Activated T-cell treated with anti-CD3 and anti-CD28 coated beads for 1 hour (primary cell): Measurements from ENCODE around the gene EMP2.
A peak's percentile ranks its signal among the peaks of the same experiment; 100 is the strongest.
"Not testable (repeated sequence)": the region's sequence is repeated elsewhere in the genome, so short reads cannot be mapped to it uniquely, and the experiment has no call there.

Source experiments
- DNase-seq: peaks from one replicate; pipeline ENCODE4 v3.0.0-alpha.2; 2020; ENCODE audit warnings: low read depth

EMP2 gene

DNA sequence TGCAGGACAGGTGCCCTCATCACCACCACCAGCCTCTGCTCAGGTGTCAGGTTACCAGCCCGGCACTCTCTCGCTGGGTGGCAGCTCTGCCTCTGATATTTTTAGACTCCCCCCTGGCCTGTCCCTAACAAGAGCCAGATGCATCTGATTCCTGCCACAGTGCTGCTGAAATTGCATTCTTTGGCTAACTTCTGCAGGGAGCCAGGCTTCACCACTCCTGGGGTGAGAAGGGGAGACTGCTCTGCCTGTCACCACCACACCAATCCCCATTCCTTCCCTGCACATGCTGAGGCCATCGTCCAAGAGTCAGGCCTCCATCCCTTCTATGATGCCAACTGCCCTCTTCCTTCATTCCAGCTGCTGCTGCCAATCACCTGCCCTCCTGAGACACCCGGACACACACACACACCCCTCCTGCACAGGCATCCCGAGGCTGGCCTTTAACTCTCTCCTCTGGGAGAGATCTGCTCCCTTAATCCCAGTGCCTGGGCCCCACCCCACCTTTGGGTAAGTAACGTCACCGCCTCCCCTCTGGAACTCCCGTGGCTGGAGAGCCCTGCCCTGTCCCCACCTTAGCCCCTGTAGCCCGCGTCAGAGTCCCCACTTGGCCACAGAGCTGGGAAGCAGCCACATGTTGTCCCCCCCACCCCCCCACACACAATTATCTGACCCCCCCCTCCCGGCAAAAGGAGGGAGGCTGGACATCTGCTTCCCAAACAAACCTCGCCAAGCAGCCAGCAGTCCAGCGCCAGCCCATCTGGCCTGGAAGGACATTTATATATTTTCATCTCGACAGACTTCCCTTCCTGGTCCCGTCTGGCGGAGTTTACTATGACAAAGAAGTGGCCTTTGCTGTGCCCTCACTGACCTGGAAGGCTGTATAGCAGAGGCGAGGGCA lies 2.8 kb downstream of the EMP2 start:
- no peak for DNase-seq

DNA sequence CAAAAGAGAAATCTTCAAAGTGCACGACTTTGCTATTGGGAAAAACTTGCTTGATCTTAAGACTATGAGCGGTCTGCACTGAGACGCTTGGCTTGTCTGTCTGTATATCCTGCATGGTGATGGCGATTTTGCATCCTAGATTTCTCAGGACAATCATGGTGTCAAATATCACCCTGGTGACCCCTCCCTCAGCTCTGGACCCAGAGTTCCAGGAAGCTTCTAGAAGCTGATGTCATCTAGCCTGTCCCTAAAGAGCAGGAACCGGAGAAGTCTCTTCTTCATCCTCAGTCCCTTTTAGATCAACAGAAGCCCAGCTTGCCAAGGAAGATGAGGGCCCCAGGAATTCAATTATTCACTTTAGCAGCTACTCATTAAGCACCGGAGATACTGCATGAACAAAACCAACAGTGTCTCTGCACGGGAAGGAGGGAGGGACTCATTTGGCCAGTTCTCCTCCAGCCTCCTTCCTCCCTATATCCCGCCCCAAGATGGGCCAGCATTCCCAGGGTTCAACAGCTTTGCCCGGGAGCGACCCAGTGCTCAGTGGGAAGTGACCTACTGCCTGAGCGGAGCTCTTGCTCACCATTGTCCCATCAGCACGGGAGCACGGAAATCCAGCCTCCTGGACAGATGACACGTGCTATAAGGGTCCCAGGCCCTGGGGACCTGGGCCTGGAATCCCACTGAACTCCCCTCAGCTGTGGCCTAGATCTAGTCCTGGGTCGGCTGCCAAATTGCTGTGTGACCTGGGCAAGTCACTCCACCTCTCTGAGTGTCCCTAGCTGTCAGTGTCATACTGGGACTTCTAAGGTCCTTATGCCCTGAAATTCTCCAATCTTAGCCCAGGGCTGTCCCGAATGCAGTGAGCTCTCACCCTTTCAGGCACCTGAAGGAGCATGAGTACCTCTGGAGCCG lies 3.8 kb downstream of the EMP2 start:
- DNase-seq: no peak

DNA sequence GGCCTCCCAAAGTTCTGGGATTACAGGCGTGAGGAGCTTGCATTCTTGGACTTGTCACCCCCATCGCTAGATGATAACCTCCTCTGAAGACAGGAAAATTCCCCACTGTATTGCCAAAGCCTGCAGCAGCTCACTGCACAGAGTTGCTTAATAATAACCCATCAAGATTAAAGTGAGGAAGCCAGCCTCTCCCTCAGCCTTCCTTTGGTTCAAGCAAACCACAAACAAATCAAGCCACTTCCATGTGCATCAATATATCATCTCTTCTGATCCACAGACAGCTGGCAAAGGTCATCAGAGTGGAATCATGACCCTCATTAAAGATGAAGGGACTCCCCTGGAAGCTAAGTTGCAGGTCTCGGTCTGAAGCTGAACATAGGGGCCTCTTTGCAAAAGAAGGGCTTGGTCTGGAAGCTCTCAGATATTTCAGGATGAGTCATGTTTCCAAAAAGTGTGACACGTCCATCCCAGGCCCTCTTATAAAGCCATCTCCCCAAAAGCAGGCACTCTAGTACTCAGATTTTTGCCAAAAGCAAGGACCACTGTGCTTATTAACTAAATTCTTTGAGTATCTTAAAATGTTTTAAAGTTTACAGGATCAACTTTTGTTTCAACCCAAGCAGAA lies 4.8 kb downstream of the EMP2 start:
- DNase-seq: no peak

DNA sequence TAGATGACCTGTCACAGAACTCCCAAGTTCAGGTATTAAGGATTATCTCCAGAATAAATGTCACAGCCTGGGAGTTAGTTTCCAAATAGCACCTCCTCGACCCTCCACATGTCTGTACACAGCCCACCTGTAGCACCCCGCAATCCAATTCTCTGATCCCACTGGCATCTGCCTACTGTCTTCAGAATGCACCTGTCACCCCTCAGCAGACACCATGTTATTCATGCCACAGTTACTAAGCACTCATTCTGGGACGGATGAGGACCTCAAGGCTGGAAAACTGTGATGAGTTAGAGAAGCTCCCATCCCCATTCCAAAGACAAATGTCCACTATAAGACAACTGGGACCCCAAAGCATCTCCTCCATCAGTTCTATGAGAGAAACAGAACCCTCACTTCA lies 7.8 kb downstream of the EMP2 start:
- no peak for DNase-seq

DNA sequence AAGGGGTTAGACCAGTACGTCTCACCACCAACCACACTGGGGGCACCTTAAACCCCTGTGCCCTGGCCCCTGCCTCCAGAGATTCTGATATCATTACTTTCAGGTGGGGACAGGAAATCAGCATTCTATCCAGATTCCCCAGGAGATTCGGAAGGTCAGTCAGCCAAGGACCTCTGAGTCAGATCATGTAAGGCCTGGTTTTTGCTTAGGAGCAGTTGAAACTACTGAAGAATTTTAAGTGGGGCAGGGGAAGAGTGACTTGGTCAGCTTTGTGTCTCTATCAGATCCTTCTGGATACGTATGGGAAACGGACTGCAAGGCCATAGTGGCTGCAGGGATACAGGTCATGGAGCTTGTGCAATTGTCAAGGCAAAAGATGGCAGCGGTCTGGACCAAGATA lies 9.0 kb downstream of the EMP2 start:
- DNase-seq: no peak

DNA sequence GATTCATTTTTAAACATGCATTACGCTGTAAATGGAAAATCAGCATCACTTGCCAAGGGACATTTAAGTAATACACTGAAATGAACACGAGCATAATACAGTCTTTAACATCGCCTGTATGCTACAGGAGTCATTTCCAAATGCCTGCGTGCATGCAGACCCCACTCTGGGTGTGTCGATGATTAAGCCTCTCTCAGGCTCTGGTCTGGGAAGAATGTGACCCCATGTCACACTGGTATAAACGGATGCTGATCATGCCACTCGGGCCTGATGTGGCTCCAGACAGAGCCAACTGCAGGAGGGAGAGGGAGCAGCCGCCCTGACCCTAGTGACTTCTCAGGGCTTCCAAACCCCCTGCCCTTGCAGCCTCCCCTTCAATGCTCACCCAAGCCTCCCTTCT lies 10.8 kb downstream of the EMP2 start:
- DNase-seq: no peak

DNA sequence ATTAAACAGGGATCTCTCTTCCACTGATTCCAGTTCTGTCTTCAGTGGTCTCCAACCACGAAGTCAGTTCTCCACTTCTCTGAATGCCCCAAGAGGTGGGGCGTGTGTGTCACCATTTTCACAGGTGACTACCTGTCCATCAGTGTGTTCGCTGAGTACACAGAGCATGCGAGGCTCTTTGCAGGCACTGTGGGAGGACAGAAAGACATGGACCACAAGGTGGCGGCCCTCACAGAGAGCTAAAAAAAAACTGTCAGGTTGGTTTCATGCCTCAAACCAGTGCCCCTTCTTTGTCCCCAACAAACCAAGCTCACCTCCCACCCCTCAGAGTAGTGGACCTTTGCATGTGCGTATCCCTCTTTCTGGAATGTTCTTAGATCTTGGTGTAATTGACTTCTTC lies 13.8 kb downstream of the EMP2 start:
- DNase-seq: no peak

DNA sequence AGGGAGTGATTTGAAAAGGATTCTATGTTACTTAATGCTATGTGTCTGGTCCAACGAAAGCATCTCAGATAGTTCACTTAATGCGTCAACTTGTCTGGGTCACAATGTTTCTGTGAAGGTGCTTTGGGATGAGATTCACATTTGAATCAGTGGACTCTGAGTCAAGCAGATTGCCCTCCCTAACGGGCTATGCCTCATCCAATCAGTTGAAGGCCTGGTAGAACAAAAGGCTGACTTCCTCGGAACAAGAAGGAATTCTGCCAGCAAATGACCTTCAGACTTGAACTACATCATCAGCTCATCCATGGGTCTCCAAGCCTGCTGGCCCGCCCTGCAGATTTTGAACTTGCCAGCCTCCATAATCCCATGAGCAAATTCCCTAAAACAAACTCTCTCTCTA lies 15.2 kb downstream of the EMP2 start:
- no peak for DNase-seq

DNA sequence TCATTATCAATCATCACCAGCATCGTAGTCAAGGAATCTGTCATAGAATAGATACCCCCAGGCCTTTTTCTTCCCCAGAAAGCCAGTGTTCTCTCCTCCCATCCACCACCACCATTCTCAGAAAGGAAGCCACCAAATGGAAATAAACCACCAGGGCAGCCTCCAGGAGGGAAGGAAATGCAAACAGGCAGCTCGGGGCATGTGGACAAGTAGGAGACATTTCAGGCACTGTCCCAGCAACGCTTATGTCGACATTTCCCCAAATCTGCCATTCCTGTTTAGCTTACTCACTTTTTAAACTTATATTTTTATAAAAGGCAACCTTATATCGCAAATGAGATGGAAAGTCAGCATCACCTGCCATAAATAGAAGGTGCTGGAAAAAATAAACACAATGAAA lies 15.8 kb downstream of the EMP2 start:
- no peak for DNase-seq

DNA sequence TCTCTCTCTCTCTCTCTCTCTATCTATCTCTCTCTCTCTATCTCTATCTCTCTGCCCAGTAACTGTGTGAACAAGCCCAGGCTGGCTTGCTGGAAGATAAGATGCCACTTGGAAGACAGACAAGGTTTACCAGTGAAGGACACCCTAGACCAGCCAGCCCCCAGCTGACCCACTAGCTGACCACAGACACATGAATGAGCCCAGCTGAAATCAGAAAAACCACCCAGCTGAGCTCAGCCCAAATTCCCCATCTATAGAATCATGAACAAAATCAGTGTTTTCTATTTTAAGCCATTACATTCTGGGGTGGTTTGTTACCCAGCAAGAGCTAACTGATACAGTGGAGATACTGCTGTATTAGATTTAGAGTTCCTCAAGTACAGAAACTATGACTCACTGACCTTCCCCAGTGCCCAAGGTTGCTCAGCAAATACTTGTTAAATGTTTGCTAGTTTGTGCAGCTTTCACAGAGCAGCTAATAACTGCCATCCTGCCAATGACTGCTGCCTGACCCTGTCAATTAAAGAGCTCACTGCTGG lies 18.0 kb downstream of the EMP2 start:
- no peak for DNase-seq

DNA sequence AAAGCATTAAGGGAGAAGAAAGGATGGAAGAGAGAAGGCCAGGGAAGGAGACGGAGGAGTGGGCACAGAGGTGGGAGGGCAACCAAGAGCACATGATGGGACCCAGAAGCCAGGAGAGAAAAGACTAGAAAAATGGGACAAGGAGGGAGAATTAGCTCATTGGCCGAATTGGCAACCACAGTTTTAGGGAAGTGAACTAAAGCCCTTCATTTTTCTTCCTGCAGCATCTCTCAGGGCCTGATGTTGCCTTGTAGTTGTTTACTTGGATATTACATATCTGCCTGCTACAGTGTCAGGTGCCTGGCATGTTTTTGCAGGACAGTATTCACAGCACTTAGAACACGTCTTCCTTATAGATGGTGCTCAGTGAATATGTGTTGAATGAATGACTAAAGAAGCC lies 19.0 kb downstream of the EMP2 start:
- DNase-seq: no peak

DNA sequence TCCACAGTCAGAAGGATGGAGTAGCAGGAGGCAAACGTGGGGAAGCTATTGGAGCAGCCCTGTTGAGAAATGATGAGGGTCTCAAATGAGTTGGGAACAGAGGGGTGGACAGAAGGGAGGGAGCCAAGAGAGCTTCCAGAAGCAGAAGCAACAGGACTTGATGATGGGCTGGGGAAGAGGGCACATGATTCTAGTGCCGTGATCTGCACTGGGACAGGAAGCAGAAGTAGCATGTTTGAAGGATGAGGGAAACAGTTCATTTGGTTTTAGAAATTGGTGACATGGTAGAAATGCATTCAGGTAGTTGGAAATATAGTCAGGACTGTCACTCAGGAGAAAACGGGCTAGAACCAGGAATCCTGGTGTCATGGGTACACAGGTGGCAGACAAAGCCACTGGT lies 19.4 kb downstream of the EMP2 start:
- no peak for DNase-seq

DNA sequence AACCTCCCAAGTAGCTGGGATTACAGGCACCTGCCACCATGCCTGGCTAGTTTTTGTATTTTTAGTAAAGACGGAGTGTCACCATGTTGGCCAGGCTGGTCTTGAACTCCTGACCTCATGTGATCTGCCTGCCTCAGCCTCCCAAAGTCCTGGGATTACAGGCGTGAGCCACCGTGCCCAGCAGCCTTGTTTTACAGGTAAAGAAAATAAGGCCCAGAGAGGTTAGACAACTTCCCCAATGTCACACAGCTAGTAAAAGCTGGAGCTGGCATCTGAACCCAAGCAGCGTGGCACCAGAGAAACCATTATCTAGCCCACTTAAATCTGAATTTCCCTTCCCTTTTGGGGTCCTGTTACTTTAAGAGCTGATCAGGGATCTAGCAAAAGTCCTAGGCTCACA lies 20.6 kb downstream of the EMP2 start:
- DNase-seq: not testable (repeated sequence)

DNA sequence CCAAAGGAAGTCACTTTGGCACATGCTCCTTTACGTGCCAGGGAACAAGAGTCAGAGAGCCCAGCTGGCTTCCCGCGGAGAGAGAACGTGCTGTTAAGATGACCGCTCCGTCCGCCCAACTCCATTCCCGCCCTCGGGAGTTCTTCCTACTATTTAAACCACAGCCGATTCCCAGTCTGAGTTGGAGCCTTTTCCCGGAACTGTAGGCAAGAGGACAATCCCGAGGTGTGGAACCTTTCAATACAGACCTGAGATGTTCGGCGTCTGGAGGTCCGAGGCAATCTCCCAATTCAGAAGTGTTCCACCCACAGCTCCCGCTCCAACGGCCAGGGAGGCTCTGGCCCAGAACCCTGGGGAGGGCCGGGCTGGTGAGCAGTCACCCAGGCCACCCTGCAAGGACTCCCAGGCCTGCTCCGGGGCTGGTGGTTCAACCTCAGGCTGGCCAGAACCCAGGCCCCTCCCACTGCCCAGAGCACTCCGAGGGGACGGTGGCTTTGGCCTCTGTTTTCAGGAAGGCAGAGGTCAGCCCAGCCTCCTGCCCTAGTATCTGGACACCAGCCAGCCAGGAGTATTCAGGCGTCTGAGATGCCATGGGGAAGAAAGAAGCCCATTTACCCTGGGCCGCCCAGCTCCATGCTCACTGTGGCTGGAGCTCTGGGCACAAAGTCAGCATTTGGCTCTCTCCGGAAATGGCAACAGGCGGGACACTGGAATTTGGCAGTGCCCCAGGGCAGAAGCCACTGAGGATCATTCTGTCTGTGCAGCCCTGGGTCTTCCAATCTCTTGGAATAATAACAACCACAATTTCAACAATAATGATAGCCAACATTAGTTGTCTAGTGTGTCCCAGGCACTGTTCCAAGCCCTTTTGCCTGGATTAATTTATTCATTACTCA lies 21.4 kb downstream of the EMP2 start:
- no peak for DNase-seq

DNA sequence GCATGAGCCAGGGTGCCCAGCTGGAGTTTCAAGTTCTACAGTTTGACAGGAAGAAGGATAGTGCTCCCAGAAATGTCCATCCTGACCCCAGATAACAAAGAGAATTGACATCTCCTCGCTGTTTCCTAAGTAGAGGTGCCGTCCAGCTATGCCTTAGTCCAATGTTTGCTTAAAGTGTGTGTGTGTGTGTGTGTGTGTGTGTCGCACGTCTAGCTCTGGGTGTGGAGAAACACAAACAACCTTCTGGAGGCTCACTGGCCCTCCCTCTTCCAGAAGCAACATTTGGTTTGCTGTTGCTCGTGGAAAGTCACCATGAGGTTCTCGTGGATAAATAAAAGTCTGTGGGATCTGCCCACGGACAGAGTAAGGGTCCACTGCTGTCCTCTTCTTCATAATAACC lies 22.1 kb downstream of the EMP2 start:
- DNase-seq: no peak

DNA sequence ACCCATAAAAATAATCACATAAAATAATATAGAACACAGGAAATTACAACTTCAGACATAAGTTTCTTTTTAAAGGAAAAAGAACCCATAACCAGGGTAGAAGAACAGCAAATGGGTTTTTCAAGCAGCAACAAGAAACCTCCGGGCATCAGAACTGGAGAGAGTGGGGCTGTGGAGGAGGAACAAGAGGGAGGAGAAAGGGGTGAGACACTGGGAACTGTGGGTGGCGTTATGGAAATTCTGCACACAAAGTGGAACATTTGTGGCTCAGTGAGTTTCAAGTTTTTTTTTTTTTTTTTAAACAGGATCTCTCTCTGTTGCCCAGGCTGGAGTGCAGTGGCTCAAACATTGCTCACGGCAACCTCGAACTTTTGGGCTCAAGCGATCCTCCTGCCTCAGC lies 22.6 kb downstream of the EMP2 start:
- DNase-seq: no peak

DNA sequence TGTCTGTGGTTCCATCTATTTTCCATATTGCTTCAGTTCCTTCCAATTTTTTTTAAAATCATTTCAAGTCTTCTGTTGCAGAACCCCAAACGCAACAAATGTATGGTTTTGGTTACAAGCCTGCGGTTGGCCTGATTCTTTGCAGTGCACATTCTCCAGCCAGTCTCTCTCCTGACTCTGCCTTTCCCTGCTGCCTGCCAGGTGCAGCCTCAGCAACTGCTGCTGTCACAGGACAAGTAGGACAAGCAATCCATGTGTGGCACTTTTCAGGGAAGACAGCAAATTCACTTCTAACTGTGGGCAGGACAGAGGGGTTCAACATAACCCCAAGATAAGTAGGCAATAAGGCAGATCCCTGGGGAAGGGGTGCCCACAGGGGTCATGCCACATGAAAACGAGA lies 24.2 kb downstream of the EMP2 start:
- DNase-seq: no peak

DNA sequence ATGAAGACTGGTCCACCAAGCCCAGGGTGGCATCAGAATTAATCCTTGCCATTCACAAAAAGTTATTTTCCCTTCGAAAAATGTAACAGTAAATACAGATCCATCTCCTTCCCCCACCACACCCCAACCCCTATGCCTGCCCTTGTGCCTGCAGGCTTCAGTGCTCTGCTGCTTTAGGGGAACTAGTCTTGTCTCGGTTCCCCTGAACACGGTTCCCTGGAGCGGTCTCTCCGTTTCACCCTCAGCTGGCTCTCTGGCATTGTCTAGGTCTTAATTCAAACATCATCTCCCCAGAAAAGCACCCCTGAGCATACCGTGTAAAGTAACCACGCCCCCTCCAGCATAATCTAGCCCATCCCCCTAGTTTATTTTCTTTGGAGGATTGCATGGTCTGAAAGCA lies 25.8 kb downstream of the EMP2 start:
- no peak for DNase-seq

DNA sequence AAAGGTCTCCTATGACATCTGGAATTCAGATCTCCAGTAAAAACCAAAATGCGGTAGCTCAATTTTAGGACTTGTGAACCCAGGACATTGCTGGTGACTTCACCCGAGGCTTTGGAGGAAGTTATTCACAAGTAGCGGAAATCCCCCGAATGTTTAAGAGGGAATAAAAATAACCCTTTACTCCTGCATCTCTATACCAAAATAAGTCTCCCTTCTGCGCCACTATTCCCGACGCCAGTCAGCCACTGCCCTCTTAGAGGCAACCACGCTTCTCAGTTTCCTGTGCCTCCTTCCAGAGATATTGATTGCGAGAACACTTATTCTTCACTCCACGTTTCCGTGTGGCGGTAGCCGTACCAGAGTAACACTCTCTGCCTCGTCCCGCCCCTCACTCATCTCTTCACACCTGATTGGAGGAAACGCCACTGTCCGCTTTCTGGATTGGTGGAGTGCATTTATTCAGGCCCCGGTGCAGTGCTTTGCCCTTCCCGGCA lies 27.4 kb downstream of the EMP2 start:
- peak; percentile 5 for DNase-seq

DNA sequence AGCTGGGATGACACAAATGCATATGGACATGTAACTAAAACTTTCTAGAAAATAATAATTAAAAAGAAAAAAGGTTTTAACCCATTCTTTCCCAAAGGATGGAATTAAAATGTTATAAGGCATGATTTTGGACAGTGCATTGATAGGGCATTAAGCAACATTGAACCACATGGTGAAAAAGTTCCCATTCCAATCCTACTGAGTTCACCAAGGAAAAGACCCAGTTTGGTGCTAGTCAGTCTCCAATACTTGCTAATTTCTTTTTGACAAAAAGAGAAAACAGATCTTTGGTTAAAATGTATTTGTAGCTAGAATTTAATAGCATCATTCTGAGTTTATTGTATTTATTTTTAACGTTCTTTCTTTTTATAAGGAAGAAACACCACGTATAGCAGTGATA lies 28.1 kb downstream of the EMP2 start:
- no peak for DNase-seq

DNA sequence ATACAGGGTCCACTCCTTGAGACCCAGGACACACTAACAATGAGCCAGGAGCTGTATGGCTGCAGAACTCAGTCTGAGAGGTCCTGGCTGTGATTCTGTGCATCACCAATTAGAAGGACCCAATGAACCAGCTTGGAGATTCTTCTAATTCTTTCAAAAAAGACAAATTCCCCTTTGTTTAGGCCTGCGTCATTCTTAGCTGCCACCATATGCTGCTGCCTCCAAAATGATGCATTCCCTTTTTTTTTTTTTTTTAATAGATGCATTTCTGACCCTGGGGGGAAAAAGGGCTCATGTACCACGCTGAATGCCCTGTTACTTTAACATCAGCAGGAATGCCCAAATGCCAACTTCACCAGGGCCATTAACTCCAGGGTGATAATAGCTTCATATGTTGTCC lies 28.5 kb downstream of the EMP2 start:
- no peak for DNase-seq
